K562 (cell line): ENCODE results near the gene MAPK13. TPM values are rescaled to one million over a fixed set of nuclear protein-coding genes. Genes with fewer than 3 reads are reported as not detected.
A peak's percentile ranks its signal among the peaks of the same experiment; 100 is the strongest.

Experiments
- CREM ChIP-seq: IDR thresholded peaks from 2 replicates; pipeline ENCODE4 v1.6.1; 2014; ENCODE audit warnings: antibody characterized with exemption, low read depth
- DPF2 ChIP-seq: fragments of 450-650 bp; IDR thresholded peaks from 2 replicates; pipeline ENCODE4 v1.6.1; 2016
- GTF2E2 ChIP-seq: fragments of 200-800 bp; sonication (Bioruptor generic); IDR thresholded peaks from 2 replicates; pipeline ENCODE4 v1.6.1; 2016; ENCODE audit warnings: missing genetic modification characterization, missing compliant biosample characterization
- HDAC6 ChIP-seq: IDR thresholded peaks from 2 replicates; pipeline ENCODE4 v1.6.1; 2012; ENCODE audit warnings: low read depth, mild to moderate bottlenecking, control low read depth, inconsistent platforms, low read length, moderate library complexity
- PCBP2 ChIP-seq: fragments of 200-400 bp; formaldehyde crosslinking; IDR thresholded peaks from 2 replicates; pipeline ENCODE4 v1.6.1; 2018; ENCODE audit warnings: low read length, low read depth, mild to moderate bottlenecking, moderate library complexity; ENCODE audit not compliant: poor library complexity, severe bottlenecking
- RUNX1 ChIP-seq: sonication (generic); IDR thresholded peaks from 2 replicates; pipeline ENCODE4 v1.6.1; 2016; ENCODE audit warnings: antibody characterized with exemption, low read depth
- SMARCA5 ChIP-seq: fragments of 450-650 bp; IDR thresholded peaks from 2 replicates; pipeline ENCODE4 v1.6.1; 2016
- SNIP1 ChIP-seq: fragments of 450-650 bp; IDR thresholded peaks from 2 replicates; pipeline ENCODE4 v1.7.1; 2017; ENCODE audit warnings: low read depth, mild to moderate bottlenecking
- TCF7L2 ChIP-seq: fragments of 150-350 bp; IDR thresholded peaks from 2 replicates; pipeline ENCODE4 v1.6.1; 2016; ENCODE audit warnings: low read depth, mild to moderate bottlenecking, low read length, moderate library complexity
- ZNF76 ChIP-seq: fragments of 250-450 bp; sonication (Bioruptor Pico); IDR thresholded peaks from 2 replicates; pipeline ENCODE4 v1.4.0; 2020; ENCODE audit warnings: mild to moderate bottlenecking, moderate library complexity, borderline replicate concordance
- polyA plus RNA-seq, 8 experiments: library from polyadenylated mRNA; depleted of rRNA in 4 of 8; stranded (reverse) in 5 of 8; unstranded in 3 of 8; fragments of >200 nt; fragmentation: Nextera tagmentation in 2 of 8; fragmentation: Illumina TruSeq in 1 of 8; extraction: Ambion mirVana in 2 of 8; extraction: Trizol in 1 of 8; gene quantifications; 2 replicates each; pipeline versions ENCODE4 v1.2.1 to v1.2.3, GENCODE V29; 2011 to 2014; ENCODE audit warnings: inconsistent platforms in 1 of 8, missing spikeins in 1 of 8
- total RNA-seq, 7 experiments: library from RNA; depleted of rRNA in 6 of 7; stranded (reverse); fragments of >200 nt in 6 of 7; fragmentation: Illumina TruSeq in 2 of 7; extraction: Trizol in 2 of 7; gene quantifications; 2 replicates each; pipeline versions ENCODE4 v1.2.1 to v1.2.3, GENCODE V29; 2011 to 2021; ENCODE audit warnings: low replicate concordance in 1 of 7
- TF ChIP-seq, protein P1 (sequence below): fragments of 200-800 bp; sonication (Bioruptor generic); IDR thresholded peaks from 2 replicates; pipeline ENCODE4 v1.6.1; 2017; ENCODE audit warnings: missing genetic modification characterization, missing compliant biosample characterization
- TF ChIP-seq, protein P2 (sequence below): sonication (generic); formaldehyde crosslinking; IDR thresholded peaks from 2 replicates; pipeline ENCODE4 v1.8.0; 2022; ENCODE audit warnings: missing genetic modification reagents, mild to moderate bottlenecking, borderline replicate concordance
- TF ChIP-seq, protein P3 (sequence below): fragments of 250-450 bp; sonication (Bioruptor Pico); IDR thresholded peaks from 2 replicates; pipeline ENCODE4 v1.8.0; 2022; ENCODE audit warnings: moderate library complexity, mild to moderate bottlenecking, inconsistent platforms
- TF ChIP-seq, protein P4 (sequence below): sonication (generic); formaldehyde crosslinking; IDR thresholded peaks from 2 replicates; pipeline ENCODE4 v1.8.0; 2022; ENCODE audit warnings: missing genetic modification reagents, mild to moderate bottlenecking, moderate library complexity, borderline replicate concordance
- TF ChIP-seq, protein P5 (sequence below): fragments of 450-650 bp; IDR thresholded peaks from 2 replicates; pipeline ENCODE4 v1.6.1; 2017; ENCODE audit warnings: antibody characterized with exemption, mild to moderate bottlenecking
- TF ChIP-seq, protein P6 (sequence below): IDR thresholded peaks from 3 replicates; pipeline ENCODE4 v1.6.1; 2011; ENCODE audit warnings: borderline replicate concordance, mild to moderate bottlenecking, moderate library complexity; ENCODE audit not compliant: insufficient read length; ENCODE audit errors: extremely low read depth

The MAPK13 gene
- total and polyA plus RNA-seq, 9 of the 15 experiments (the other 6 are each of a cell fraction or from before 2014, with no cell fraction given), result 0.03 to 2.3 (median 0.48) TPM; not detected in 1

DNA sequence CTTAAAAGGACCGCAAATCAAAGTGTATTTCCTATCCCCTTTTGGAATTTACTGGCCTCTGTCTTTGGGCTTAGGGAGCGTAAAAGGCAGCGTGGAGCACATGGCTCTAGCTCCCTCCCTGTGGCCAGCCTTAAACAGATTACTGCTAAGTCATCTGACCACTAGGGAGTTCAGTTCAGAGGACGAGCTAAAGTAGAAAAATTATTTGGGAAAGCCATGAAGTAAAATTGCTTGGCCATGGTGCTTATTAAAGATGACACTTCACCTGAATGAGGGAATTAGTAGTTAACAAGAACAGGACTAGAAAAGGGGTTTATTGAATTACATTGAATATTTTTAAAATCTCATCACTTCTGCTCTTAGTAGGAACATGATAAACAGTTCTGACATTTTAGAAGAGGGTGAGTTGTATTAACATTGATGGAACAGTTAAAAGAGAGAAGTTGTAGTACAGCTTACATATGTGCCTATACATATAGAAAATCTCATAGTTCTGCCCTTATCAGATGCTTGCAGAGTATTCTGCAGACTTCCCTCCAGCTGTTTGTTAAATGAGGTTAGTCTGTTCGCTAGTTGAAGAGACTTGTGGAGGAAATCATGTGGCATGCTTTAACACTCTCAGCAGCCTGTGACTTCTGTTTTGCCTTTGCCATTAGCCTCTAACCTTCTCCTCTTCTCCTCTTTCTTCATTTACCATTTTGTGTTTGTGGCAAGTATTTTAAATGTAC, 31.2 kb upstream of the MAPK13 start (continued):
- TF ChIP-seq, protein P1, sequence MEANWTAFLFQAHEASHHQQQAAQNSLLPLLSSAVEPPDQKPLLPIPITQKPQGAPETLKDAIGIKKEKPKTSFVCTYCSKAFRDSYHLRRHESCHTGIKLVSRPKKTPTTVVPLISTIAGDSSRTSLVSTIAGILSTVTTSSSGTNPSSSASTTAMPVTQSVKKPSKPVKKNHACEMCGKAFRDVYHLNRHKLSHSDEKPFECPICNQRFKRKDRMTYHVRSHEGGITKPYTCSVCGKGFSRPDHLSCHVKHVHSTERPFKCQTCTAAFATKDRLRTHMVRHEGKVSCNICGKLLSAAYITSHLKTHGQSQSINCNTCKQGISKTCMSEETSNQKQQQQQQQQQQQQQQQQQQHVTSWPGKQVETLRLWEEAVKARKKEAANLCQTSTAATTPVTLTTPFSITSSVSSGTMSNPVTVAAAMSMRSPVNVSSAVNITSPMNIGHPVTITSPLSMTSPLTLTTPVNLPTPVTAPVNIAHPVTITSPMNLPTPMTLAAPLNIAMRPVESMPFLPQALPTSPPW (CRISPR knock-in tag), result peak; percentile 6; the same call in 1 of the 2 replicates
- no peak for TF ChIP-seq ZNF76 (CRISPR knock-in tag)
- TF ChIP-seq, protein P2, sequence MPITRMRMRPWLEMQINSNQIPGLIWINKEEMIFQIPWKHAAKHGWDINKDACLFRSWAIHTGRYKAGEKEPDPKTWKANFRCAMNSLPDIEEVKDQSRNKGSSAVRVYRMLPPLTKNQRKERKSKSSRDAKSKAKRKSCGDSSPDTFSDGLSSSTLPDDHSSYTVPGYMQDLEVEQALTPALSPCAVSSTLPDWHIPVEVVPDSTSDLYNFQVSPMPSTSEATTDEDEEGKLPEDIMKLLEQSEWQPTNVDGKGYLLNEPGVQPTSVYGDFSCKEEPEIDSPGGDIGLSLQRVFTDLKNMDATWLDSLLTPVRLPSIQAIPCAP (CRISPR knock-in tag), result no peak
- TF ChIP-seq, protein P3, sequence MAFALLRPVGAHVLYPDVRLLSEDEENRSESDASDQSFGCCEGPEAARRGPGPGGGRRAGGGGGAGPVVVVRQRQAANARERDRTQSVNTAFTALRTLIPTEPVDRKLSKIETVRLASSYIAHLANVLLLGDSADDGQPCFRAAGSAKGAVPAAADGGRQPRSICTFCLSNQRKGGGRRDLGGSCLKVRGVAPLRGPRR (CRISPR knock-in tag), result no peak
- no peak for TF ChIP-seq RUNX1
- no peak for TF ChIP-seq SMARCA5
- TF ChIP-seq, protein P4, sequence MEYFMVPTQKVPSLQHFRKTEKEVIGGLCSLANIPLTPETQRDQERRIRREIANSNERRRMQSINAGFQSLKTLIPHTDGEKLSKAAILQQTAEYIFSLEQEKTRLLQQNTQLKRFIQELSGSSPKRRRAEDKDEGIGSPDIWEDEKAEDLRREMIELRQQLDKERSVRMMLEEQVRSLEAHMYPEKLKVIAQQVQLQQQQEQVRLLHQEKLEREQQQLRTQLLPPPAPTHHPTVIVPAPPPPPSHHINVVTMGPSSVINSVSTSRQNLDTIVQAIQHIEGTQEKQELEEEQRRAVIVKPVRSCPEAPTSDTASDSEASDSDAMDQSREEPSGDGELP (CRISPR knock-in tag), result peak; percentile 38; the same call in 1 of the 2 replicates
- no peak for TF ChIP-seq SNIP1
- TF ChIP-seq, protein P5, sequence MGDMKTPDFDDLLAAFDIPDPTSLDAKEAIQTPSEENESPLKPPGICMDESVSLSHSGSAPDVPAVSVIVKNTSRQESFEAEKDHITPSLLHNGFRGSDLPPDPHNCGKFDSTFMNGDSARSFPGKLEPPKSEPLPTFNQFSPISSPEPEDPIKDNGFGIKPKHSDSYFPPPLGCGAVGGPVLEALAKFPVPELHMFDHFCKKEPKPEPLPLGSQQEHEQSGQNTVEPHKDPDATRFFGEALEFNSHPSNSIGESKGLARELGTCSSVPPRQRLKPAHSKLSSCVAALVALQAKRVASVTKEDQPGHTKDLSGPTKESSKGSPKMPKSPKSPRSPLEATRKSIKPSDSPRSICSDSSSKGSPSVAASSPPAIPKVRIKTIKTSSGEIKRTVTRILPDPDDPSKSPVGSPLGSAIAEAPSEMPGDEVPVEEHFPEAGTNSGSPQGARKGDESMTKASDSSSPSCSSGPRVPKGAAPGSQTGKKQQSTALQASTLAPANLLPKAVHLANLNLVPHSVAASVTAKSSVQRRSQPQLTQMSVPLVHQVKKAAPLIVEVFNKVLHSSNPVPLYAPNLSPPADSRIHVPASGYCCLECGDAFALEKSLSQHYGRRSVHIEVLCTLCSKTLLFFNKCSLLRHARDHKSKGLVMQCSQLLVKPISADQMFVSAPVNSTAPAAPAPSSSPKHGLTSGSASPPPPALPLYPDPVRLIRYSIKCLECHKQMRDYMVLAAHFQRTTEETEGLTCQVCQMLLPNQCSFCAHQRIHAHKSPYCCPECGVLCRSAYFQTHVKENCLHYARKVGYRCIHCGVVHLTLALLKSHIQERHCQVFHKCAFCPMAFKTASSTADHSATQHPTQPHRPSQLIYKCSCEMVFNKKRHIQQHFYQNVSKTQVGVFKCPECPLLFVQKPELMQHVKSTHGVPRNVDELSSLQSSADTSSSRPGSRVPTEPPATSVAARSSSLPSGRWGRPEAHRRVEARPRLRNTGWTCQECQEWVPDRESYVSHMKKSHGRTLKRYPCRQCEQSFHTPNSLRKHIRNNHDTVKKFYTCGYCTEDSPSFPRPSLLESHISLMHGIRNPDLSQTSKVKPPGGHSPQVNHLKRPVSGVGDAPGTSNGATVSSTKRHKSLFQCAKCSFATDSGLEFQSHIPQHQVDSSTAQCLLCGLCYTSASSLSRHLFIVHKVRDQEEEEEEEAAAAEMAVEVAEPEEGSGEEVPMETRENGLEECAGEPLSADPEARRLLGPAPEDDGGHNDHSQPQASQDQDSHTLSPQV, result peak; percentile 96
- TF ChIP-seq, protein P6, sequence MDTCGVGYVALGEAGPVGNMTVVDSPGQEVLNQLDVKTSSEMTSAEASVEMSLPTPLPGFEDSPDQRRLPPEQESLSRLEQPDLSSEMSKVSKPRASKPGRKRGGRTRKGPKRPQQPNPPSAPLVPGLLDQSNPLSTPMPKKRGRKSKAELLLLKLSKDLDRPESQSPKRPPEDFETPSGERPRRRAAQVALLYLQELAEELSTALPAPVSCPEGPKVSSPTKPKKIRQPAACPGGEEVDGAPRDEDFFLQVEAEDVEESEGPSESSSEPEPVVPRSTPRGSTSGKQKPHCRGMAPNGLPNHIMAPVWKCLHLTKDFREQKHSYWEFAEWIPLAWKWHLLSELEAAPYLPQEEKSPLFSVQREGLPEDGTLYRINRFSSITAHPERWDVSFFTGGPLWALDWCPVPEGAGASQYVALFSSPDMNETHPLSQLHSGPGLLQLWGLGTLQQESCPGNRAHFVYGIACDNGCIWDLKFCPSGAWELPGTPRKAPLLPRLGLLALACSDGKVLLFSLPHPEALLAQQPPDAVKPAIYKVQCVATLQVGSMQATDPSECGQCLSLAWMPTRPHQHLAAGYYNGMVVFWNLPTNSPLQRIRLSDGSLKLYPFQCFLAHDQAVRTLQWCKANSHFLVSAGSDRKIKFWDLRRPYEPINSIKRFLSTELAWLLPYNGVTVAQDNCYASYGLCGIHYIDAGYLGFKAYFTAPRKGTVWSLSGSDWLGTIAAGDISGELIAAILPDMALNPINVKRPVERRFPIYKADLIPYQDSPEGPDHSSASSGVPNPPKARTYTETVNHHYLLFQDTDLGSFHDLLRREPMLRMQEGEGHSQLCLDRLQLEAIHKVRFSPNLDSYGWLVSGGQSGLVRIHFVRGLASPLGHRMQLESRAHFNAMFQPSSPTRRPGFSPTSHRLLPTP, result no peak
- no peak for TF ChIP-seq CREM
- TF ChIP-seq TCF7L2, result no peak
- no peak for TF ChIP-seq GTF2E2
- TF ChIP-seq PCBP2, result no peak
- TF ChIP-seq DPF2, result peak; percentile 84
- TF ChIP-seq HDAC6, result no peak
